ENCODE measurements around the gene RIMS4.

The RIMS4 gene

GRCh38 chr20:44756011-44756688, 54.2 kb downstream of the RIMS4 start:
- Histone ChIP-seq H3K4me1 (ENCODE audit: insufficient read depth, low read length, poor library complexity, severe bottlenecking) (no peaks in the 10 kb centered on the region), H4K20me1 (ENCODE audit: insufficient read depth, low read length, poor library complexity, severe bottlenecking) (no peaks in the 10 kb centered on the region), H3K36me3 (ENCODE audit: insufficient read depth, low read length) (no peaks in the 10 kb centered on the region), H3K4me3 (ENCODE audit: low read length, poor library complexity, severe bottlenecking) (no peak overlapping the region), H3K79me2 (ENCODE audit: insufficient read depth, low read length) (no peaks in the 10 kb centered on the region), H3F3A (ENCODE audit: low read depth) (no peaks in the 10 kb centered on the region), H3K9me2 (replicated peaks; ENCODE audit: low read depth, low read length) (no peaks in the 10 kb centered on the region), H3K9ac (ENCODE audit: low read depth, low read length, poor library complexity, severe bottlenecking) (no peak overlapping the region), H3K9me3 (ENCODE audit: insufficient read depth, low read depth, low read length) (no peaks in the 10 kb centered on the region), H2AFZ (ENCODE audit: low read length) (no peak overlapping the region), H3K4me2 (ENCODE audit: low read depth, low read length, poor library complexity, severe bottlenecking) (no peak overlapping the region), H3K27me3 (ENCODE audit: insufficient read depth, low read length, poor library complexity, severe bottlenecking) (no peaks in the 10 kb centered on the region)
- TF ChIP-seq EZH2phosphoT487 (IDR thresholded peaks at IDR 0.05; ENCODE audit: borderline replicate concordance), result no peak
- no peak for TF ChIP-seq CTCF (conservative IDR thresholded peaks at IDR 0.05; ENCODE audit: low read length)

GRCh38 chr20:44754554-44754953, 55.8 kb downstream of the RIMS4 start:
- no peak for TF ChIP-seq CTCF (conservative IDR thresholded peaks at IDR 0.05; ENCODE audit: low read length)
- no peak for TF ChIP-seq EZH2phosphoT487 (IDR thresholded peaks at IDR 0.05; ENCODE audit: borderline replicate concordance)
- no peaks in the 10 kb centered on the region for H3K36me3 ChIP-seq (ENCODE audit: insufficient read depth, low read length)
- H3K79me2 ChIP-seq (ENCODE audit: insufficient read depth, low read length), result no peaks in the 10 kb centered on the region
- H3K4me3 ChIP-seq (ENCODE audit: low read length, poor library complexity, severe bottlenecking), result no peak overlapping the region
- H3K4me2 ChIP-seq (ENCODE audit: low read depth, low read length, poor library complexity, severe bottlenecking), result no peak overlapping the region
- H3K9me2 ChIP-seq (replicated peaks; ENCODE audit: low read depth, low read length), result no peaks in the 10 kb centered on the region
- no peaks in the 10 kb centered on the region for H3K27me3 ChIP-seq (ENCODE audit: insufficient read depth, low read length, poor library complexity, severe bottlenecking)
- no peaks in the 10 kb centered on the region for H3K9me3 ChIP-seq (ENCODE audit: insufficient read depth, low read depth, low read length)
- H4K20me1 ChIP-seq (ENCODE audit: insufficient read depth, low read length, poor library complexity, severe bottlenecking), result no peaks in the 10 kb centered on the region
- no peaks in the 10 kb centered on the region for H3F3A ChIP-seq (ENCODE audit: low read depth)
- H2AFZ ChIP-seq (ENCODE audit: low read length), result no peak overlapping the region
- H3K9ac ChIP-seq (ENCODE audit: low read depth, low read length, poor library complexity, severe bottlenecking), result no peak overlapping the region
- no peaks in the 10 kb centered on the region for H3K4me1 ChIP-seq (ENCODE audit: insufficient read depth, low read length, poor library complexity, severe bottlenecking)

GRCh38 chr20:44752099-44752931, 58.0 kb downstream of the RIMS4 start:
- H3K79me2 ChIP-seq (ENCODE audit: insufficient read depth, low read length), result no peaks in the 10 kb centered on the region
- no peaks in the 10 kb centered on the region for H4K20me1 ChIP-seq (ENCODE audit: insufficient read depth, low read length, poor library complexity, severe bottlenecking)
- no peak for TF ChIP-seq CTCF (conservative IDR thresholded peaks at IDR 0.05; ENCODE audit: low read length)
- TF ChIP-seq EZH2phosphoT487 (IDR thresholded peaks at IDR 0.05; ENCODE audit: borderline replicate concordance), result no peak
- H3K9ac ChIP-seq (ENCODE audit: low read depth, low read length, poor library complexity, severe bottlenecking), result no peak overlapping the region
- no peaks in the 10 kb centered on the region for H3F3A ChIP-seq (ENCODE audit: low read depth)
- H3K9me2 ChIP-seq (replicated peaks; ENCODE audit: low read depth, low read length), result no peaks in the 10 kb centered on the region
- H2AFZ ChIP-seq (ENCODE audit: low read length), result no peak overlapping the region
- H3K4me1 ChIP-seq (ENCODE audit: insufficient read depth, low read length, poor library complexity, severe bottlenecking), result no peaks in the 10 kb centered on the region
- no peaks in the 10 kb centered on the region for H3K9me3 ChIP-seq (ENCODE audit: insufficient read depth, low read depth, low read length)
- no peak overlapping the region for H3K4me2 ChIP-seq (ENCODE audit: low read depth, low read length, poor library complexity, severe bottlenecking)
- no peak overlapping the region for H3K4me3 ChIP-seq (ENCODE audit: low read length, poor library complexity, severe bottlenecking)
- H3K27me3 ChIP-seq (ENCODE audit: insufficient read depth, low read length, poor library complexity, severe bottlenecking), result no peaks in the 10 kb centered on the region
- no peaks in the 10 kb centered on the region for H3K36me3 ChIP-seq (ENCODE audit: insufficient read depth, low read length)
